CD1c-positive myeloid dendritic cell (primary cell): ENCODE results near the gene SMCO2.

ENCODE experiments used
- DNase-seq: peaks from one replicate; pipeline ENCODE4 v3.0.0-alpha.2; 2016; ENCODE audit errors: extremely low spot score

The SMCO2 gene

GRCh38 chr12:27453421-27453820 lies 6.9 kb downstream of the SMCO2 start:
- DNase-seq: no peak

- DNase-seq: no peak
These were observed 9.1 kb downstream of the SMCO2 start for GRCh38 chr12:27455589-27455988.

- no peak for DNase-seq
These were observed 10.1 kb downstream of the SMCO2 start for GRCh38 chr12:27456618-27457017.

- DNase-seq: peak; percentile 67
These were observed 14.0 kb downstream of the SMCO2 start for GRCh38 chr12:27460471-27460978.

GRCh38 chr12:27462151-27462694 lies 15.7 kb downstream of the SMCO2 start:
- peak; percentile 29 for DNase-seq

- DNase-seq: no peak
These were observed 16.3 kb downstream of the SMCO2 start for GRCh38 chr12:27462851-27463250.

- no peak for DNase-seq
These were observed 17.1 kb downstream of the SMCO2 start for GRCh38 chr12:27463511-27464219.

GRCh38 chr12:27464220-27464554 lies 17.7 kb downstream of the SMCO2 start:
- peak; percentile 45 for DNase-seq

GRCh38 chr12:27467641-27468040 lies 21.1 kb downstream of the SMCO2 start:
- DNase-seq: no peak

- no peak for DNase-seq
These were observed 21.7 kb downstream of the SMCO2 start for GRCh38 chr12:27468241-27468640.

GRCh38 chr12:27469176-27469736 lies 22.7 kb downstream of the SMCO2 start:
- no peak for DNase-seq

GRCh38 chr12:27472604-27473003 lies 26.1 kb downstream of the SMCO2 start:
- DNase-seq: no peak

GRCh38 chr12:27474344-27474743 lies 27.8 kb downstream of the SMCO2 start:
- no peak for DNase-seq

- DNase-seq: no peak
These were observed 30.5 kb downstream of the SMCO2 start for GRCh38 chr12:27477049-27477448.

- no peak for DNase-seq
These were observed 32.4 kb downstream of the SMCO2 start for GRCh38 chr12:27478949-27479348.

- peak; percentile 37 for DNase-seq
These were observed 33.5 kb downstream of the SMCO2 start for GRCh38 chr12:27480016-27480415.

- no peak for DNase-seq
These were observed 40.4 kb downstream of the SMCO2 start for GRCh38 chr12:27486961-27487360.

GRCh38 chr12:27488479-27488878 lies 41.9 kb downstream of the SMCO2 start:
- DNase-seq: no peak

GRCh38 chr12:27491226-27491625 lies 44.7 kb downstream of the SMCO2 start:
- DNase-seq: no peak

GRCh38 chr12:27493260-27493940 lies 46.9 kb downstream of the SMCO2 start:
- peak; percentile 4 for DNase-seq

- no peak for DNase-seq
These were observed 50.9 kb downstream of the SMCO2 start for GRCh38 chr12:27497446-27497845.

GRCh38 chr12:27498149-27498548 lies 51.6 kb downstream of the SMCO2 start:
- DNase-seq: no peak

- DNase-seq: no peak
These were observed 52.2 kb downstream of the SMCO2 start for GRCh38 chr12:27498761-27499160.
